A673 (cell line): ENCODE measurements around the gene APH1A. TPM values are rescaled to one million over a fixed set of nuclear protein-coding genes. Genes with fewer than 3 reads are reported as not detected.
A peak's percentile ranks its signal among the peaks of the same experiment; 100 is the strongest.
"Not testable (repeated sequence)": the region's sequence is repeated elsewhere in the genome, so short reads cannot be mapped to it uniquely, and the experiment has no call there.

Experiments
- BruUV-seq: library from RNA; stranded (reverse); fragments of 400-500 nt; replicated peaks from 2 replicates; lab custom pipeline; 2021; lab: Mats Ljungman, UMichigan
- CTCF ChIA-PET: fragments of 300-600 bp; sonication (Branson Sonifier 250); formaldehyde crosslinking; loops from one replicate; lab custom pipeline; 2022; ENCODE audit warnings: antibody characterized with exemption; lab: Charles Lee
- POLR2A ChIA-PET: fragments of 300-600 bp; sonication (Branson Sonifier 250); formaldehyde crosslinking; loops from one replicate; lab custom pipeline; 2022; ENCODE audit warnings: antibody characterized with exemption; ENCODE audit not compliant: low non-redundant PET; lab: Charles Lee
- DNase-seq: peaks from one replicate; pipeline ENCODE4 v3.0.0-alpha.2; 2015; ENCODE audit warnings: low spot score
- H3K27ac ChIP-seq: fragments of 200-600 bp; sonication (generic); 2 replicates; pipeline ENCODE4 v1.5.1; 2016; ENCODE audit warnings: mixed run types, low read depth, mild to moderate bottlenecking, mixed read lengths, antibody characterized with exemption, low read length; ENCODE audit not compliant: poor library complexity, severe bottlenecking
- H3K27me3 ChIP-seq: fragments of 200-600 bp; sonication (generic); replicated peaks from 2 replicates; pipeline ENCODE4 v1.6.1; 2017; ENCODE audit warnings: mixed run types, low read depth, mild to moderate bottlenecking, mixed read lengths, antibody characterized with exemption, low read length; ENCODE audit not compliant: insufficient read depth, poor library complexity
- H3K36me3 ChIP-seq: fragments of 200-600 bp; sonication (generic); 2 replicates; pipeline ENCODE4 v1.6.1; 2016; ENCODE audit warnings: mixed run types, mild to moderate bottlenecking, mixed read lengths, antibody characterized with exemption, low read length; ENCODE audit not compliant: insufficient read depth, poor library complexity, severe bottlenecking
- H3K4me1 ChIP-seq: fragments of 200-600 bp; sonication (generic); 2 replicates; pipeline ENCODE4 v1.6.1; 2017; ENCODE audit warnings: mixed run types, mild to moderate bottlenecking, mixed read lengths, antibody characterized with exemption, low read length; ENCODE audit not compliant: insufficient read depth, poor library complexity, severe bottlenecking
- H3K4me3 ChIP-seq: fragments of 200-600 bp; sonication (generic); 2 replicates; pipeline ENCODE4 v1.5.1; 2016; ENCODE audit warnings: low read depth, mixed run types, mild to moderate bottlenecking, mixed read lengths, low read length; ENCODE audit not compliant: poor library complexity, severe bottlenecking
- H3K9me3 ChIP-seq: fragments of 200-600 bp; sonication (generic); 2 replicates; pipeline ENCODE4 v1.6.1; 2016; ENCODE audit warnings: mixed run types, low read depth, mild to moderate bottlenecking, mixed read lengths, antibody characterized with exemption, low read length; ENCODE audit not compliant: poor library complexity, severe bottlenecking
- CTCF ChIP-seq: fragments of 300-800, 200-600 bp; sonication (generic); conservative IDR thresholded peaks from 2 replicates; pipeline ENCODE4 v1.5.1; 2017; ENCODE audit warnings: low read depth, mild to moderate bottlenecking, antibody characterized with exemption, low read length, moderate library complexity, mixed read lengths
- EZH2 ChIP-seq: fragments of 200-600 bp; sonication (generic); IDR thresholded peaks from 2 replicates; pipeline ENCODE4 v1.6.1; 2017; ENCODE audit warnings: borderline replicate concordance, low read depth, mild to moderate bottlenecking, mixed read lengths, antibody characterized with exemption, low read length; ENCODE audit not compliant: poor library complexity, severe bottlenecking
- intact Hi-C: fragments of 100-400 bp; cut with micrococcal nuclease; formaldehyde crosslinking; loops from one replicate; pipeline ENCODE4 v1.10.0; 2022; ENCODE audit not compliant: unreplicated experiment
- total RNA-seq: library from RNA; stranded (reverse); gene quantifications from 2 replicates; pipeline ENCODE4 v1.2.3, GENCODE V29; 2021

APH1A gene
- total RNA-seq, 1 experiment from 2014 or later = 136 TPM

- Histone ChIP-seq H3K4me3 (no peak overlapping the region), H3K4me1 (no peaks in the 10 kb centered on the region), H3K27me3 (no peaks in the 10 kb centered on the region), H3K36me3 (peaks cover 16% of the 10 kb centered on the region), H3K9me3 (no peaks in the 10 kb centered on the region), H3K27ac (no peak overlapping the region)
- ChIA-PET POLR2A (no interaction called here), CTCF (no interaction called here)
- TF ChIP-seq CTCF (no peak), EZH2 (no peak)
- no TSS peak for BruUV-seq
- no peak for DNase-seq
- intact Hi-C loops = no loop called here
Observed at GRCh38 chr1:150309758-150310508, 41.1 kb upstream of the APH1A start.

GRCh38 chr1:150308585-150308984 lies 39.8 kb upstream of the APH1A start:
- POLR2A ChIA-PET, intact Hi-C loops, H3K4me3 ChIP-seq, CTCF ChIA-PET, H3K4me1 ChIP-seq, BruUV-seq, H3K27ac ChIP-seq, DNase-seq, H3K9me3 ChIP-seq, H3K27me3 ChIP-seq: not testable (repeated sequence)
- peaks cover 19% of the 10 kb centered on the region for H3K36me3 ChIP-seq

GRCh38 chr1:150302902-150303301 lies 34.1 kb upstream of the APH1A start:
- BruUV-seq = TSS peak; percentile 1
- Histone ChIP-seq H3K4me1 (no peaks in the 10 kb centered on the region), H3K4me3 (no peak overlapping the region), H3K9me3 (no peaks in the 10 kb centered on the region), H3K36me3 (peaks cover 47% of the 10 kb centered on the region), H3K27me3 (no peaks in the 10 kb centered on the region), H3K27ac (no peak overlapping the region)
- TF ChIP-seq CTCF (no peak), EZH2 (no peak)
- ChIA-PET POLR2A (no interaction called here), CTCF (no interaction called here)
- intact Hi-C loops = no loop called here
- DNase-seq = no peak

- no TSS peak for BruUV-seq
- no peaks in the 10 kb centered on the region for H3K9me3 ChIP-seq
- ChIA-PET POLR2A (no interaction called here), CTCF (no interaction called here)
- H3K27me3 ChIP-seq = no peaks in the 10 kb centered on the region
- H3K27ac ChIP-seq = no peak overlapping the region
- no peak overlapping the region for H3K4me3 ChIP-seq
- H3K36me3 ChIP-seq = peaks cover 47% of the 10 kb centered on the region
- TF ChIP-seq EZH2 (no peak), CTCF (no peak)
- intact Hi-C loops = no loop called here
- DNase-seq = no peak
- no peaks in the 10 kb centered on the region for H3K4me1 ChIP-seq
Observed at GRCh38 chr1:150302338-150302737, 33.5 kb upstream of the APH1A start.
